HepG2 (cell line): ENCODE results near the gene RRP9. TPM values are rescaled to one million over a fixed set of nuclear protein-coding genes. Genes with fewer than 3 reads are reported as not detected.

Source experiments
- CBX1 ChIP-seq: IDR thresholded peaks from one replicate; pipeline ENCODE4 v1.6.1; 2016; ENCODE audit warnings: antibody characterized with exemption, low read depth
- GZF1 ChIP-seq: sonication (generic); formaldehyde crosslinking; IDR thresholded peaks from 2 replicates; pipeline ENCODE4 v1.5.1; 2020; ENCODE audit warnings: mild to moderate bottlenecking, missing genetic modification reagents
- HDAC2 ChIP-seq: sonication (generic); formaldehyde crosslinking; IDR thresholded peaks from 2 replicates; pipeline ENCODE4 v1.4.0; 2020; ENCODE audit warnings: missing genetic modification reagents
- IKZF5 ChIP-seq: IDR thresholded peaks from 2 replicates; pipeline ENCODE4 v1.6.1; 2018; ENCODE audit warnings: missing genetic modification reagents, mild to moderate bottlenecking, missing compliant biosample characterization
- NCOA1 ChIP-seq: sonication (generic); formaldehyde crosslinking; IDR thresholded peaks from 2 replicates; pipeline ENCODE4 v1.9.0; 2021; ENCODE audit warnings: missing genetic modification reagents
- NFIC ChIP-seq: IDR thresholded peaks from 2 replicates; pipeline ENCODE4 v1.6.1; 2012; ENCODE audit warnings: mild to moderate bottlenecking, low read length, inconsistent platforms
- ZBTB21 ChIP-seq: sonication (generic); formaldehyde crosslinking; IDR thresholded peaks from 2 replicates; pipeline ENCODE4 v1.4.0; 2020; ENCODE audit warnings: missing genetic modification reagents
- ZBTB33 ChIP-seq: sonication (generic); formaldehyde crosslinking; IDR thresholded peaks from 2 replicates; pipeline ENCODE4 v1.4.0; 2020; ENCODE audit warnings: missing genetic modification reagents
- ZBTB7A ChIP-seq: sonication (generic); formaldehyde crosslinking; IDR thresholded peaks from 2 replicates; pipeline ENCODE4 v1.8.0; 2022; ENCODE audit warnings: mild to moderate bottlenecking, missing genetic modification reagents
- ZNF281 ChIP-seq: sonication (generic); formaldehyde crosslinking; IDR thresholded peaks from 2 replicates; pipeline ENCODE4 v1.4.0; 2020; ENCODE audit warnings: missing genetic modification reagents, borderline replicate concordance
- ZNF574 ChIP-seq: sonication (generic); formaldehyde crosslinking; IDR thresholded peaks from 2 replicates; pipeline ENCODE4 v1.4.0; 2020; ENCODE audit warnings: missing genetic modification reagents
- ZNF646 ChIP-seq: sonication (generic); formaldehyde crosslinking; IDR thresholded peaks from 2 replicates; pipeline ENCODE4 v1.9.0; 2021; ENCODE audit warnings: mild to moderate bottlenecking, missing genetic modification reagents
- ZSCAN29 ChIP-seq: sonication (generic); formaldehyde crosslinking; conservative IDR thresholded peaks from 2 replicates; pipeline ENCODE4 v1.4.0; 2020; ENCODE audit warnings: mild to moderate bottlenecking, missing genetic modification reagents
- polyA plus RNA-seq, 8 experiments: library from polyadenylated mRNA; depleted of rRNA in 3 of 8; stranded (reverse) in 7 of 8; unstranded in 1 of 8; fragments of >200 nt; fragmentation: Illumina TruSeq in 4 of 8; extraction: Trizol in 4 of 8; gene quantifications; 2 replicates each; pipeline versions ENCODE4 v1.2.1 to v1.2.3, GENCODE V29; 2011 to 2016; ENCODE audit warnings: low read depth in 4 of 8, missing spikeins in 1 of 8, mixed read lengths in 1 of 8; ENCODE audit not compliant: insufficient read depth in 1 of 8
- total RNA-seq, 5 experiments: library from RNA; depleted of rRNA; stranded (reverse); fragments of >200 nt; fragmentation: Illumina TruSeq; extraction: Trizol; gene quantifications; 2 replicates each; pipeline ENCODE4 v1.2.3, GENCODE V29; 2016; ENCODE audit warnings: low read depth in 1 of 5

Gene RRP9
- total and polyA plus RNA-seq, 2 of the 13 experiments (the other 11 are each of a cell fraction or from before 2014, with no cell fraction given) = 14.8 to 44.0 TPM

GRCh38 chr3:51941798-51942602 lies at the start of gene RRP9, which contains the start of gene PARP3 (continued):
- TF ChIP-seq ZBTB33 (peak; percentile 78), ZNF646 (CRISPR knock-in tag) (no peak), ZBTB21 (no peak), NFIC (no peak), ZNF281 (CRISPR knock-in tag) (no peak; the same call in 1 of the 2 replicates), ZNF574 (CRISPR knock-in tag) (peak; percentile 81), ZBTB7A (no peak), IKZF5 (CRISPR knock-in tag) (peak; percentile 92), HDAC2 (peak; percentile 75), NCOA1 (no peak; the same call in 1 of the 2 replicates), GZF1 (peak; percentile 68), CBX1 (peak; percentile 31), ZSCAN29 (peak; percentile 91)
